ENCODE data around the gene PRKG1.
"Not testable (repeated sequence)": the region's sequence is repeated elsewhere in the genome, so short reads cannot be mapped to it uniquely, and the experiment has no call there.

The PRKG1 gene

DNA sequence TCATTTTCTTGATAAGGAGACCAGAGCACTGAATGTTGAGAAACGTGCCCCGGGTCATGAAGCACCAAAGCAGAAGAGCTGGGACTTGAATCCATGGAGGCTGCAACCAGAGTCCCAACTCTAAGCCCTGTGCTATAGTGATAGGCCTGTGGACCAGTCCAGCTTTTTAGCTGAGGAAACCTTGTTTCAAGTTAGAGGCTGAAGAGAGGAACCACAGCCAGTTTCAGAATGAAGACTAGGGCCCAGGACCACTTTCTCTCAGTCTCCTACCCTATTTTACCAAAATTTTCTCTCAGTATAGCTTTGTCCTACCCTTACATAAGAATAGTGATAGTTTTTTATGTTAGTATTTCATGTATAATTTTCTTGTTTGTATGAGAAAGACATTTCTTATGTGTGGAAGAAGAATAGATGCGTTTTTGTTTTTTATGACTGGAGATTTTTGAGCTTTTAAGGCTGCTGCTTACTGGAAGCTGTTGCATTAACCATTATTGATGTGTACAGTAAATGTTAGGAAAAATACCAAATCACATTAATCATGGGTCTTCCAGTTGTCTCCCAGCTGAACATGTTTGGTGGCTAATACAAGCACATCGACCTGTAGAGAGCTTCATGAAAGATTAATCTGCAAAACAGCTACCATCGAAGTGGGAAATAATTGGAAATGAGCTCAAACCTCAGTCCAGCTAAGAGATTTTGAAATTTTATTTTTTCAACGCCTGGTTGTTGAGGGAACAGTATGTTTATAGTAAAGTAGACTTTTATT is 670.1 kb downstream of the PRKG1 start:
- TF ChIP-seq, protein P1, sequence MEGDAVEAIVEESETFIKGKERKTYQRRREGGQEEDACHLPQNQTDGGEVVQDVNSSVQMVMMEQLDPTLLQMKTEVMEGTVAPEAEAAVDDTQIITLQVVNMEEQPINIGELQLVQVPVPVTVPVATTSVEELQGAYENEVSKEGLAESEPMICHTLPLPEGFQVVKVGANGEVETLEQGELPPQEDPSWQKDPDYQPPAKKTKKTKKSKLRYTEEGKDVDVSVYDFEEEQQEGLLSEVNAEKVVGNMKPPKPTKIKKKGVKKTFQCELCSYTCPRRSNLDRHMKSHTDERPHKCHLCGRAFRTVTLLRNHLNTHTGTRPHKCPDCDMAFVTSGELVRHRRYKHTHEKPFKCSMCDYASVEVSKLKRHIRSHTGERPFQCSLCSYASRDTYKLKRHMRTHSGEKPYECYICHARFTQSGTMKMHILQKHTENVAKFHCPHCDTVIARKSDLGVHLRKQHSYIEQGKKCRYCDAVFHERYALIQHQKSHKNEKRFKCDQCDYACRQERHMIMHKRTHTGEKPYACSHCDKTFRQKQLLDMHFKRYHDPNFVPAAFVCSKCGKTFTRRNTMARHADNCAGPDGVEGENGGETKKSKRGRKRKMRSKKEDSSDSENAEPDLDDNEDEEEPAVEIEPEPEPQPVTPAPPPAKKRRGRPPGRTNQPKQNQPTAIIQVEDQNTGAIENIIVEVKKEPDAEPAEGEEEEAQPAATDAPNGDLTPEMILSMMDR (conservative IDR thresholded peaks at IDR 0.05; ENCODE audit: low read length), result no peak

DNA sequence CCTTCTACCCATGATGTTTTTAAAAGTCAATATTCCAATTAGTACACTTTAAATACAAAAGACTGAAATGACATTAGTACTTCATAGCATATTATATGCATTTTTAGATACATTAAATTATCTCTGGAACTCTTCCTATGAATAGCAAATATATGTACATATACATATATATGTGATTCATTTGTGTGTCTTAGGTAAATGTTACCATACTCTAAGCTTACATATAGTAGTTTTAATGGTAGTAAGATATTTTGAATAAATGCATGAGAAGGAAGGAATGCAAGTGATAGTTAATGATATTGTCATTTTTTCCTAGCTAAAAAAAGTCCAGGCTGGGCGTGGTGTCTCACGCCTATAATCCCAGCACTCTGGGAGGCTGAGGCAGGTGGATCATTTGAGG is 671.1 kb downstream of the PRKG1 start:
- DNase-seq (ENCODE audit: low read depth), result no peak
- TF ChIP-seq, protein P1 (conservative IDR thresholded peaks at IDR 0.05; ENCODE audit: low read length), result no peak
- no peak overlapping the region for H3K4me3 ChIP-seq (ENCODE audit: low read length)

More for the DNA sequence above, 670.1 kb downstream of the PRKG1 start:
- no peak overlapping the region for H3K4me3 ChIP-seq (ENCODE audit: low read length)
- no peak for DNase-seq (ENCODE audit: low read depth)

DNA sequence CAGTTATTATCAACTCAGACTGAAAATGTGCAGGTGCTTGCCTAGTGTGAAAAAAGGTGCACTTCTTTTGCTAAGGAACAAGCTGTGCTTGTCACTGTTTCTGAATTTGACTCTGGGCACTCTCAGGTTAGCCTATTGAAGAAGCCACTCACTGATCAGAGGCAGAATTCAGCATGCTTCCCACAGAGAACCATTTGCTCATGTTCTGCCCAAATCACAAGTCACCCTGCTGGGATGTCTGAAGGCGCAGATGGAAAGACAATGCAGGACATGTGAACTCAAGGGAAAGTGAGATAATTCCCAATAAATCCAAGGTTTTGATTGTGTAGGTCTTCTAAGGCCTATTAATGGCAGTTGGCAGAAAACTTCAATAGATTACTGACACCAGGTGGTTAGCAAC is 672.9 kb downstream of the PRKG1 start:
- H3K4me3 ChIP-seq (ENCODE audit: low read length), result no peak overlapping the region
- TF ChIP-seq, protein P1 (conservative IDR thresholded peaks at IDR 0.05; ENCODE audit: low read length), result no peak
- DNase-seq (ENCODE audit: low read depth), result no peak

DNA sequence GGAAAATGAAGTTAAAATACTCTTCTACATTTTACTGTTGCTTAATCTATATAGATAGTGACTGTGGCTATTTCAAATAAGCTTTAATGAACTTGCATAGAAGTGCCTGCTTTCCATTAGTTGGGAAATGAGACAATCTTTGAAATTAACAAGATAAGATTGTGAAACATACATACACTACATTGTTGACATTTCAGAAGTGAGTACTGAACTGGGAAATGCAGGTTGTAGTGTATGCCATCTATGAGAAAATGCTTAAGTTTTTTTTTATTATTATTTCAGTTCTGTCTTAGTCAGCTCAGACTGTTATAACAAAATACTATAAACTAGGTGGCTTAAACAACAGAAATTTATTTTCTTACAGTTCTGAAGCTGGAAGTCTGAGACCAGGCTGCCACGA is 674.7 kb downstream of the PRKG1 start:
- TF ChIP-seq, protein P1 (conservative IDR thresholded peaks at IDR 0.05; ENCODE audit: low read length), result no peak
- peak; percentile 52 for DNase-seq (ENCODE audit: low read depth)
- no peak overlapping the region for H3K4me3 ChIP-seq (ENCODE audit: low read length)

DNA sequence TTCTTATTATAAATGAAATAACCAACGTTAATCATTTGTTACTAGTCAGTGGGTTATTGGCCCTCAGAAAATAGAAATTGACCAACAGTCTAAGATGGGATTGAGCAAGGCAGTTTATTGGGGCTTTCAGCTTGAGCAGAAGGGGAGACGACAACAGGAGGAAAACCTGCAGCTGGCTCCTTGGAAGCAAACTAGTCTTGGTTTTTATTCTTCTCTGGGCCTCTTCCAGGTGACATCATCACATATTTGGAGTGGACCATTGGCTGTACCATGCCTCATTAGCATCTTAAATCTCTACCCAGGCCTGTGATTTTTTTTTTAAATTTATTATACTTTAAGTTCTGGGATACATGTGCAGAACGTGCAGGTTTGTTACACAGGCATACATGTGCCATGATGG is 684.1 kb downstream of the PRKG1 start:
- TF ChIP-seq, protein P1 (conservative IDR thresholded peaks at IDR 0.05; ENCODE audit: low read length), result no peak
- no peak for DNase-seq (ENCODE audit: low read depth)

DNA sequence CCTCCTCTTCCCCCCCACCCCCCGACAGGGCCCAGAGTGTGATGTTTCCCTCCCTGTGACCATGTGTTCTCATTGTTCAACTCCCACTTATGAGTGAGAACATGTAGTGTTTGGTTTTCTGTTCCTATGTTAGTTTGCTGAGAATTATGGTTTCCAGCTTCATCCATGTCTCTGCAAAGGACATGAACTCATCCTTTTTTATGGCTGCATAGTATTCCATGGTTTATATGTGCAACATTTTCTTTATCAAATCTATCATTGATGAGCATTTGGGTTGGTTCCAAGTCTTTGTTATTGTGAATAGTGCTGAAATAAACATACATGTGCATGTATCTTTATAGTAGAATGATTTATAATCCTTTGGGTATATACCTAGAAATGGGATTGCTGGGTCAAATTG is 684.6 kb downstream of the PRKG1 start:
- not testable (repeated sequence) for DNase-seq (ENCODE audit: low read depth); H3K4me3 ChIP-seq (ENCODE audit: low read length)

More for the DNA sequence above, 684.1 kb downstream of the PRKG1 start:
- no peak overlapping the region for H3K4me3 ChIP-seq (ENCODE audit: low read length)

DNA sequence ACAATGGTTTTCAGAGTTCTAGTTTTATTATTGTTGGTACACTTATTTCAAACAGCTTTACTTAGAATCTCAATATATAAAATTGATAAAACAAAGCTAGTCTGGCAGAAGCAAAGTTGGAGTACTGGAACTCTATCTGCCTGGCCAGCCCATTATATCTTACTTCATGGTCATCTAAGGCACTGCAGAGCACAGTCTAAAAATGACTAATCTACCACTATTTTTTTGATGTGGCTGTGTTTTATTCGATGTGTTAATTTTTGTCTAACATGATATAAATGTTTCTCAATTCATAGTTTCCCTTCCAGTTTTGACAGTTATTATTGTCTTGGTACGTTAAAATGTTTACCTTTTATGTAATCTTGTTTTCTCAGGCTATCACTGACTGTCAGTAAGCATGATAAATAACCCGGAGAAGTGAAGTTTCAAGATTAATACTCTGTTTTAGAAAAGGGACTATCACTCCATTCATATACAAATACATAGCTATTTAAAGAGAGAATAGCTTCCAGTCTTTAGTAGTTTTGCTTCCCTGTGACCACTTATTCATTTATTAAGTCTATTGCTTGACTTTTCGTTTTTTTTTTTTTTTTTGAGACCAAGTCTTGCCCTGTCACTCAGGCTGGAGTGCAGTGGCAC is 685.7 kb downstream of the PRKG1 start:
- no peak for DNase-seq (ENCODE audit: low read depth)
- TF ChIP-seq, protein P1 (conservative IDR thresholded peaks at IDR 0.05; ENCODE audit: low read length), result no peak
- no peak overlapping the region for H3K4me3 ChIP-seq (ENCODE audit: low read length)

All from AG10803 (cell line).